ENCODE data around the gene MTG2.

DNA sequence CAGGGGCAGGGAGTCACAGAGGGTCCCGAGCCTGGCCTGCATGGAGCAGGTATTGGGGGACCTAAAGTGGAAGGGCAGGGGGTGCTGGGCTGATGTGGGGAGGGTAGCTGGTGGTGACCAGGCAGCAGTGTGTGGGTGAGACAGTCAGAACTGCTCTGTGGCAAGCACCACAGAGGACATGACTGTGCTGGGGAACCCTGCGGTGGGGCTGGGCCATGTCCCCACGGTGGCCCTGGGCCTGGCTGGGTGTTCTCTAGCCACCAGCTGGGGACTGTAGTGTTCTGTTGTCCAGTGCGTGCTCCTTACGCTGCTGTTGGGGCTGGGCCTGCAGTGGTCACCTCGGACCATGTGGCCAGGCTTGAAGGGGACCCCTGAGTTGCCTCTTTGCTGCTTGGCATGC is 35.7 kb upstream of the MTG2 start:
- TF ChIP-seq ZBTB21 (CRISPR knock-in tag; IDR thresholded peaks at IDR 0.05; ENCODE audit: borderline replicate concordance) (no peak), ZNF423 (CRISPR knock-in tag; IDR thresholded peaks at IDR 0.05) (no peak), NR1H2 (CRISPR knock-in tag; IDR thresholded peaks at IDR 0.05) (no peak)
- TF ChIP-seq, protein P1, sequence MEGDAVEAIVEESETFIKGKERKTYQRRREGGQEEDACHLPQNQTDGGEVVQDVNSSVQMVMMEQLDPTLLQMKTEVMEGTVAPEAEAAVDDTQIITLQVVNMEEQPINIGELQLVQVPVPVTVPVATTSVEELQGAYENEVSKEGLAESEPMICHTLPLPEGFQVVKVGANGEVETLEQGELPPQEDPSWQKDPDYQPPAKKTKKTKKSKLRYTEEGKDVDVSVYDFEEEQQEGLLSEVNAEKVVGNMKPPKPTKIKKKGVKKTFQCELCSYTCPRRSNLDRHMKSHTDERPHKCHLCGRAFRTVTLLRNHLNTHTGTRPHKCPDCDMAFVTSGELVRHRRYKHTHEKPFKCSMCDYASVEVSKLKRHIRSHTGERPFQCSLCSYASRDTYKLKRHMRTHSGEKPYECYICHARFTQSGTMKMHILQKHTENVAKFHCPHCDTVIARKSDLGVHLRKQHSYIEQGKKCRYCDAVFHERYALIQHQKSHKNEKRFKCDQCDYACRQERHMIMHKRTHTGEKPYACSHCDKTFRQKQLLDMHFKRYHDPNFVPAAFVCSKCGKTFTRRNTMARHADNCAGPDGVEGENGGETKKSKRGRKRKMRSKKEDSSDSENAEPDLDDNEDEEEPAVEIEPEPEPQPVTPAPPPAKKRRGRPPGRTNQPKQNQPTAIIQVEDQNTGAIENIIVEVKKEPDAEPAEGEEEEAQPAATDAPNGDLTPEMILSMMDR (IDR thresholded peaks at IDR 0.05), result no peak
- TF ChIP-seq, protein P2, sequence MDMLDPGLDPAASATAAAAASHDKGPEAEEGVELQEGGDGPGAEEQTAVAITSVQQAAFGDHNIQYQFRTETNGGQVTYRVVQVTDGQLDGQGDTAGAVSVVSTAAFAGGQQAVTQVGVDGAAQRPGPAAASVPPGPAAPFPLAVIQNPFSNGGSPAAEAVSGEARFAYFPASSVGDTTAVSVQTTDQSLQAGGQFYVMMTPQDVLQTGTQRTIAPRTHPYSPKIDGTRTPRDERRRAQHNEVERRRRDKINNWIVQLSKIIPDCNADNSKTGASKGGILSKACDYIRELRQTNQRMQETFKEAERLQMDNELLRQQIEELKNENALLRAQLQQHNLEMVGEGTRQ (CRISPR knock-in tag; IDR thresholded peaks at IDR 0.05), result no peak

Measured in WTC11 (cell line).